ENCODE data around the gene JADE1.

Gene JADE1

DNA sequence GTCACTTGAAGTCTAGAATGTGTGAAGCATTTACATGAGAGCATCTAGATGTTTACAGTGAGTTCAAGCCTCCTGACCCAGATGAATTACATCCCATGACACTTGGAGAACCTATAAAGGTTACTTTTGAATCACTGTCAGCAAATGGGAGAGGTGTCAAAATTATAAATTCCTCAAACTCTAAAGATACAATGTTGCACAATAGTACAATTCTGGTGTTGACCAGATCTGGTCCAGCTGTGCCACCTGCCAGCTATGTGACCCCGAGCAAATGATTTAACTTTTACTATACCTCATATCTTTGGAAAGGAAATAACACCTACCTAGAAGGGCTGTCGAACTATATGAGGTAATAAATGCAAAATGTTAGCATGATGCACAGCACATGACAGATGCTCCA lies 69.8 kb downstream of the JADE1 start:
- no peak for DNase-seq

DNA sequence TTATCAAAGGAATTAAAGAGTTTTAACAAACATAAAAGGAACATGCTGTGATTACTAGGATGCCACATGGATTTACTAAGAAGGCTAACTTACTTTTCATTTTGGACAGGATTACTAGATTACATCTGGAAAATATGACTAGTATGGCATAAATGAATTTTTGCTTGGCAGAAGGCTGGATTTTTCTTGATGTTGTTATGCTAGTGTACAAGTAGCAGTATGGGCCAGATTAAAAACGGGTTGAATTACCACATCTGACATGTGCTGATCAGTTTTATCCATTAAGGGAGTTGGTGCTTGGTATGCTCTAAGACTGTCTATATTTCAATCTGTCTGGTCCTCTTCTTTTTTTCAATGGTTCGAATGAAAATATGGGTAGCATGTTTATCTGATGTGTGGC lies 70.5 kb downstream of the JADE1 start:
- no peak for DNase-seq

DNA sequence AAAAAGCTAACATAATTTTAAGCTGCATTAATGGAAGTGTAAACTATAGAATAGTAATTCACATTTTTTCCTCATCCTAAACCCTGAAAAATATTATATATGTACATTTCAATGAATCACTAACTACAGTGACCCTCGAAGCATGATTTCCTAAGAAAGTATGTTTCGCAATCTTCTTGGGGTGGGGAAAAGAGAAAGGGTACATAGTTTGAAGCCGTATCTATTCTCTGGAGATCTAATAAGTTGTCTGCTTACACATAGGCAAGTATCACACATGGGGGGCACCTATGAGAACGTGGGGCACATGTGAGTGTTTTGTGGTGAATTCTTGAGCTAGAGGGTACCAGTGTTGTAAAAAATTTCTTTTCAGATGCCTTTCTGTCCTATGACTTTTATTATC lies 71.2 kb downstream of the JADE1 start:
- no peak for DNase-seq

DNA sequence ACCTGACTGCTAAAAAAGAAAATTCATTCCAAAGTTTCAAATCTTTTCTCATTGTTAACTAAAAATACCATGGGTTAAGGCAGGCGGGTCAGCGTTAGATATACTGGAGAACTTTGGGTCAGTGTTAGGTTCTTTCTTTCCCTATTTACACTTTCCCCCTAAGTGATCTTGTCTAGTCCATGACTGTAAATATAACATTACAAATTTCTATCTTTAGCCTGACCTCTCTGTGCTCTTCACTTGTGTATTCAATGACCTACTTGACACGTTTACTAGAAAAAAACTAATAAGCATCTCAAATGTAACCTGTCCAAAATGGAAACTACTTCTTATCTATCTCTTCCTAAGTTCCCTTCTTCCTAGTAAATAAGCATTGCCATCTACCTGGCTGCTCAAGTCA lies 95.3 kb downstream of the JADE1 start:
- DNase-seq = no peak

DNA sequence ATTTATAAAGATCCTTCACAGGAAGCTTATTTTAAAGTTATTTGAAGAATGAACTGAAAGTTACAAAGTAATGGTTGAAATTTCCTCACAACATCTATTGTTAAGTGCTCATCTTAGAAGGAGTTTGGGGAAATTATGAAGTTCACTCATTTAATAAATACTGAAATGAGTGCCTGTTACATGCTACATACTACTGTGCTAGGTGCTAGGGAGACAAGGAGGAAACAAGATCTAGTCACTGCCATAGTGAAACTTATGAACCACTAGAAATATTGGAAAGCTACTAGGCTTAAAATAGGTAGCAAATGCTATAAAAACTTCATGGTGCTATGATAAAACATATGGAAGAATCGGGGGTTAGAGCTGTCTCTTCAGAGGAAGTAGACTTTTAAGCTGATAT lies 97.1 kb downstream of the JADE1 start:
- DNase-seq = no peak

DNA sequence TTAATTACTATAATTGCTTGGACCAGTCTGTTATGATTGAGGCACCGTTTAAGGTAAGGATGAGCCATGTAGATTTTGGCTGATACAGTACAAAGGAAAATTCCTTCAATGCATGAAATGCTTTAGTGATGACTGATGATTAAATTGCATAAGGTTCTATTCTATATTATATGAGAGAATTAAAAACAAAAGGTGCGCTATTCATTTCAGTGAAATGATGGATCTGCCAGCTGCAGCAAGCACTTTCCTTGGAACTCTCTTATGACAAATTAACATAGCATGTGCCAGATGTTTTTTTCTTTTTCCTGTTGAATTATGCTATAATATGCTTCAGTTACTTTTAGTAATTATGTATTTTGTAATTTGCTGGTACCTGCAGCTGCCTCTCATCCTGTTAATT lies 98.5 kb downstream of the JADE1 start:
- no peak for DNase-seq

DNA sequence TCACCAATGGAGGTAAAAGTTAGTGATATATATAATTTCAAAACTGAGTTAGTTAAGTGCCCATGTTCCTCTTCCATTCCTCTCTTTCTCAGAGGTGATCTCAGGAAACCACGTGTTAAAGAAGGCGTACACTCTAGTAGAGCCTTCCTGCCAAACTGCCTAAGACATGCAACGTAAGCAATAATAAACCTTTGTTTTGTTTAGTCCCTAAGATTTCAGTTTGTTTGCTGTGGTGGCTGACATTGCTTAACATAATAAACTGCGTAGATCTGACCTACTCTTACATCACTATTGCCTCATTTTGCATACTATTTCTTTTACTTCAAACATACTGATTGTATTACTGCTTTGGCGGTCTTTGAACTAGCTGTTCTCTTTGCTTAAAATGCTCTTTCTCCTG lies 99.2 kb downstream of the JADE1 start:
- no peak for DNase-seq

DNA sequence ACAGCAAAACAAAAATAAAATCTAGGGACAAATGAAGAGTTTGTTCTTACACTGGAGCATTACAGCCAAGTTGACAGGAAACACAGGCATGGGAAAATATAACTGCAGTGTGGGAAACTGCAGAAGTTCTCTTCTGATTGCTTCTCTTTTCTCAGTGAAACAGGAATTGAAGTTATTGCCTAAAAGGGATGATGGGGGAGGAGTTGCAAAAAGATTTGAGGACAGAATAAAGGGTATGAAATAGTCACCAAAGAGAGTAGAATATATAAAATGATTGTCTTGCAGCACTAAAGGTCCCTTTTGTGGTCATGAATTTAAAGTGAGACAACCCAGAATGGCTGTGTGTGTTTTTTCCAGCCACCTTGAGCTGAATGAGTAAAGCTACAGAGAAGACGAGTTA lies 103.7 kb downstream of the JADE1 start:
- no peak for DNase-seq

DNA sequence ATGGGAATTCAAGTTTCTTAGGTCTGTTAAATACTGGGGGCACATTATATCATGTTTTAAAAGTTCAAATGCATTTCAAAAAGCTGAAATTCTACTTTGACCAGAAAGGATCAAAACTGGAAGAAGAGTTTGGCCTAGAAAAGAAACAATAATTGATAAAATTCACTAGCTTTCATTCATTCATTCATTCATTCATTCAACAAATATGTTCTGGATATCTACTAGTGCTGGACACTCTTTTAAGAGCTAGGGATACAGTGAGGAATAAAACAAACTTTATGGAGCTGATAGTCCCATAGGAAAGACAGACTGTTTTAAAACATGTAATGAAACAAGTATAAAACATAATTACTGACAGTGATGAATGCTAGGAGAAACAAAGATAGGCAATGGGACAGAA lies 106.0 kb downstream of the JADE1 start:
- DNase-seq = no peak

DNA sequence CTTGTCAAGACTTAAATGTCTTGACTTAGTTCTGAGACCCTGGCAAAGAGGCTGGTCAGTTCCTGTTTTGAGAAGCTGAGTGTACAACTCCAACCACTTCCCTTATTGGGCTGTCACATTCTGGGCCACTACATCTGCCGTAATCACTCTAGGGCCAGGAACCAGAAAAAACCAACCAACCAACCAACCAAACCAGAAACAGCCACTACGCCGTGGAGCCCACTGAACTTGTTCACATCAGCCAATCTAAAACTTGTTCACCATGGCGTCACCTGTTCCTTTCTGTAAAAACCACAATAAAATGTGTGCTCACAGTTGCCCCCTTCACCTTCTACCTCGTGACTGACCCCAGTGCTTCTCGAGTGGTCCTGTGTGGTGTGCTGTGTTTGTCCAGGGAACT lies 107.3 kb downstream of the JADE1 start:
- no peak for DNase-seq

DNA sequence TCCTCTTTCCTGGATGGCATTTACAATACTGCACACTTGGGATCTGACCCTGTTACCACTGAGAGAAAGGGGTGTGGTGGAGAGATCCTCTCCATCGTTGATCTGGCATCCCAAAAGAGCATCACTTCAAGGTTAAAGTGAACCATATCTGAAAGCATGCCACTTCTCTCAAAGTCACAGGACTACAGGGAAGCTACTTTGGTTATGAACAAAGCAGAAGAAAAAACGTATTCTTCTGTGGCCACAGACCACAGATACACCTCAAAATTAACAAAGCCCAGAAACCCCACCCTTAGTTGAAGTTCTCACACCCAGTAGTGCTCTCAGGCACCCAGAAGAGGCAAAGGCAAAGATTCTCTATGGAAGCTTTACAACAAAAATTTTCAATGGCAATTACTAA lies 108.3 kb downstream of the JADE1 start:
- DNase-seq = no peak

DNA sequence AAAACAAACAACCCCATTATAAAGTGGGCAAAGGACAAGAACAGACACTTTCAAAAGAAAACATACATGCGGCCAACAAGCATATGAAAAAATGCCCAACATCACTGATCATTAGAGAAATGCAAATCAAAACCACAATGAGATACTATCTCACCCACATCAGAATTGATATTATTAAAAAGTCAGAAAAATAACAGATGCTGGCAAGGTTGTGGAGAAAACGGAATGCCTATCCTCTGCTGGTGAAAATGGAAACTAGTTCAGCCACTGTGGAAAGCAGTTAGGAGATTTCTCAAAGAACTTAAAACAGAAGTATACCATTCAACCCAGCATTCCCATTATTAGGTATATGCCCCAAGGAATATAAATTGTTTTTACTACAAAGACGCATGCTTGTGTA lies 112.5 kb downstream of the JADE1 start:
- DNase-seq = no peak
